HepG2 (cell line): ENCODE data around the gene ZNF652. TPM values are rescaled to one million over a fixed set of nuclear protein-coding genes. Genes with fewer than 3 reads are reported as not detected.

Experiments used
- CAMTA2 ChIP-seq: sonication (generic); formaldehyde crosslinking; IDR thresholded peaks from 2 replicates; pipeline ENCODE4 v1.4.0; 2020; ENCODE audit warnings: mild to moderate bottlenecking, missing genetic modification reagents, borderline replicate concordance
- CBX2 ChIP-seq, 2 experiments: fragments of 200-600 bp in 1 of 2; sonication (generic); formaldehyde crosslinking in 1 of 2; IDR thresholded peaks; 2 replicates each; pipeline versions ENCODE4 v1.7.0 to v1.8.1; 2018 to 2022; ENCODE audit warnings: low read depth in 2 of 2, low read length in 1 of 2, mild to moderate bottlenecking in 1 of 2, missing genetic modification reagents in 1 of 2
- ELF3 ChIP-seq: IDR thresholded peaks from 2 replicates; pipeline ENCODE4 v1.6.1; 2016; ENCODE audit warnings: missing genetic modification reagents, missing compliant biosample characterization
- ERF ChIP-seq: IDR thresholded peaks from 2 replicates; pipeline ENCODE4 v1.6.1; 2018; ENCODE audit warnings: missing biosample characterization, missing genetic modification reagents
- GATA4 ChIP-seq: sonication (generic); IDR thresholded peaks from 2 replicates; pipeline ENCODE4 v1.6.1; 2016; ENCODE audit warnings: antibody characterized with exemption, low read depth, borderline replicate concordance
- KMT2B ChIP-seq: IDR thresholded peaks from 2 replicates; pipeline ENCODE4 v1.6.1; 2016; ENCODE audit warnings: missing genetic modification reagents, missing compliant biosample characterization
- POLR2A ChIP-seq, 2 experiments: IDR thresholded peaks; 2 replicates each; pipeline ENCODE4 v1.6.1; 2011; ENCODE audit warnings: low read depth in 2 of 2, low read length in 2 of 2, mild to moderate bottlenecking in 1 of 2, moderate library complexity in 1 of 2; ENCODE audit not compliant: insufficient read depth in 1 of 2
- POLR2G ChIP-seq: fragments of 200-400 bp; formaldehyde crosslinking; IDR thresholded peaks from 2 replicates; pipeline ENCODE4 v1.6.1; 2018; ENCODE audit warnings: mild to moderate bottlenecking, low read depth, low read length, moderate library complexity
- REXO4 ChIP-seq: sonication (generic); formaldehyde crosslinking; IDR thresholded peaks from 2 replicates; pipeline ENCODE4 v1.8.0; 2022; ENCODE audit warnings: missing genetic modification reagents, mild to moderate bottlenecking, borderline replicate concordance
- RXRA ChIP-seq: sonication (generic); formaldehyde crosslinking; IDR thresholded peaks from 2 replicates; pipeline ENCODE4 v1.5.1; 2020; ENCODE audit warnings: missing genetic modification reagents
- SALL1 ChIP-seq: sonication (generic); formaldehyde crosslinking; IDR thresholded peaks from 2 replicates; pipeline ENCODE4 v1.8.0; 2022; ENCODE audit warnings: mild to moderate bottlenecking, missing genetic modification reagents
- TBX2 ChIP-seq: sonication (generic); formaldehyde crosslinking; IDR thresholded peaks from 2 replicates; pipeline ENCODE4 v1.5.0; 2020; ENCODE audit warnings: missing genetic modification reagents, mild to moderate bottlenecking, borderline replicate concordance
- ZNF10 ChIP-seq: sonication (generic); formaldehyde crosslinking; IDR thresholded peaks from 2 replicates; pipeline ENCODE4 v1.4.0; 2020; ENCODE audit warnings: mild to moderate bottlenecking, low read depth, missing genetic modification reagents, borderline replicate concordance
- ZNF292 ChIP-seq: sonication (generic); formaldehyde crosslinking; IDR thresholded peaks from 2 replicates; pipeline ENCODE4 v1.8.1; 2022; ENCODE audit warnings: mild to moderate bottlenecking, low read depth, missing genetic modification reagents, borderline replicate concordance
- ZNF3 ChIP-seq: IDR thresholded peaks from 2 replicates; pipeline ENCODE4 v1.7.0; 2017; ENCODE audit warnings: inconsistent platforms
- ZNF326 ChIP-seq: sonication (generic); formaldehyde crosslinking; IDR thresholded peaks from 2 replicates; pipeline ENCODE4 v1.4.0; 2020; ENCODE audit warnings: missing genetic modification reagents, borderline replicate concordance
- ZNF543 ChIP-seq: sonication (generic); formaldehyde crosslinking; IDR thresholded peaks from 2 replicates; pipeline ENCODE4 v1.4.0; 2020; ENCODE audit warnings: mild to moderate bottlenecking, missing genetic modification reagents
- polyA plus RNA-seq, 8 experiments: library from polyadenylated mRNA; depleted of rRNA in 3 of 8; stranded (reverse) in 7 of 8; unstranded in 1 of 8; fragments of >200 nt; fragmentation: Illumina TruSeq in 4 of 8; extraction: Trizol in 4 of 8; gene quantifications; 2 replicates each; pipeline versions ENCODE4 v1.2.1 to v1.2.3, GENCODE V29; 2011 to 2016; ENCODE audit warnings: low read depth in 4 of 8, missing spikeins in 1 of 8, mixed read lengths in 1 of 8; ENCODE audit not compliant: insufficient read depth in 1 of 8
- total RNA-seq, 5 experiments: library from RNA; depleted of rRNA; stranded (reverse); fragments of >200 nt; fragmentation: Illumina TruSeq; extraction: Trizol; gene quantifications; 2 replicates each; pipeline ENCODE4 v1.2.3, GENCODE V29; 2016; ENCODE audit warnings: low read depth in 1 of 5
- TF ChIP-seq, protein P1 (sequence below): sonication (generic); formaldehyde crosslinking; IDR thresholded peaks from 2 replicates; pipeline ENCODE4 v1.9.0; 2022; ENCODE audit warnings: missing genetic modification reagents, mild to moderate bottlenecking, borderline replicate concordance
- TF ChIP-seq, protein P2 (sequence below): sonication (generic); formaldehyde crosslinking; IDR thresholded peaks from 2 replicates; pipeline ENCODE4 v1.5.0; 2020; ENCODE audit warnings: mild to moderate bottlenecking, missing genetic modification reagents, borderline replicate concordance
- TF ChIP-seq, protein P3 (sequence below): sonication (generic); formaldehyde crosslinking; IDR thresholded peaks from 2 replicates; pipeline ENCODE4 v1.4.0; 2020; ENCODE audit warnings: missing genetic modification reagents
- TF ChIP-seq, protein P4 (sequence below): sonication (generic); formaldehyde crosslinking; IDR thresholded peaks from 2 replicates; pipeline ENCODE4 v1.4.0; 2020; ENCODE audit warnings: missing genetic modification reagents

Gene ZNF652
- total and polyA plus RNA-seq, 2 of the 13 experiments (the other 11 are each of a cell fraction or from before 2014, with no cell fraction given): 16.2 to 30.2 TPM

DNA sequence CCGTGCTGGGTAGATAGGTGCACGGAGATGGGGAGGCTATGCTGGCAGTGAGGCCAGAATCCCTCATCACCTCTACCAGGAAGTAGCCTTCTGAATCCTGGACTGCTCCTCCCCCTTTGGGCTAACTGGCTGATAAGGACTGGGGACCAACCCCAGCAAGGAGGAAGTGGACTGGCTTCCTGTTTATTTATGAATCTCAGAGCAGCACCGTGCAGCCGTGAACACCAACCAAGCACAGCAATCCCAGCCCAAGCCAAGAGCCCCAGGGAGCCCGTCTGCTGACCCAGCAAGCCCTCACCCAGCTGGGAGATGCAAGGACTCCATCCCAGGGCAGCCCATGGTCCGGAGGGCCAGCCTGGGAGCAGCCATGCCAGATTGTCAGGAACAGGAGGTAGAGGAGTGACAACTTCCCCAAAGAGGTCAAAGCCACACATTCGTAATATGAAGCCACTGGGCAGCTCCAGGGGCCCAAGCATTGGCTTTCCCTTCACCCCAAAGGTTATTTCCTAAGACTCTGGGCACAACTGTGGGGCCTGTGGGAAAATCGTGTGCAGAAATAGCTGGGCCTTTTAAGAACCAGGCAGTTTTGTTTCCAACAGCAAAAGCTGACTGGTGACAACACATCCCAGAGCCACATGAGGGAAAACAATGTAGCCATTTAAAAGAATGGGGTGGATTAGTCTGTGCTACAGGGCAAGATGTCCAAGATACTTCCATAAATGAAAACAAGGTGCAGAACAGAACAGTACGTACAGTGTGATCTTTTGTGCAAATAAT, 28.7 kb upstream of the ZNF652 start (continued):
- TF ChIP-seq, protein P1, sequence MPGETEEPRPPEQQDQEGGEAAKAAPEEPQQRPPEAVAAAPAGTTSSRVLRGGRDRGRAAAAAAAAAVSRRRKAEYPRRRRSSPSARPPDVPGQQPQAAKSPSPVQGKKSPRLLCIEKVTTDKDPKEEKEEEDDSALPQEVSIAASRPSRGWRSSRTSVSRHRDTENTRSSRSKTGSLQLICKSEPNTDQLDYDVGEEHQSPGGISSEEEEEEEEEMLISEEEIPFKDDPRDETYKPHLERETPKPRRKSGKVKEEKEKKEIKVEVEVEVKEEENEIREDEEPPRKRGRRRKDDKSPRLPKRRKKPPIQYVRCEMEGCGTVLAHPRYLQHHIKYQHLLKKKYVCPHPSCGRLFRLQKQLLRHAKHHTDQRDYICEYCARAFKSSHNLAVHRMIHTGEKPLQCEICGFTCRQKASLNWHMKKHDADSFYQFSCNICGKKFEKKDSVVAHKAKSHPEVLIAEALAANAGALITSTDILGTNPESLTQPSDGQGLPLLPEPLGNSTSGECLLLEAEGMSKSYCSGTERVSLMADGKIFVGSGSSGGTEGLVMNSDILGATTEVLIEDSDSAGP (CRISPR knock-in tag): peak; percentile 71; the same call in 1 of the 2 replicates
- peak; percentile 24; the same call in 1 of the 2 replicates for TF ChIP-seq TBX2
- TF ChIP-seq ZNF292: peak; percentile 73; the same call in 1 of the 2 replicates
- peak; percentile 35; the same call in 1 of the 2 replicates for TF ChIP-seq ERF (CRISPR knock-in tag)
- TF ChIP-seq CAMTA2 (CRISPR knock-in tag): 0 out of 2 replicates have a peak, but pooled peaks have one; percentile 90
- no peak for TF ChIP-seq GATA4
- TF ChIP-seq RXRA (CRISPR knock-in tag): peak; percentile 52; the same call in 1 of the 2 replicates
- peak; percentile 50; the same call in 1 of the 2 replicates for TF ChIP-seq SALL1 (CRISPR knock-in tag)
- TF ChIP-seq CBX2 (IDR thresholded peaks at IDR 0.05; ENCODE audit: low read depth, low read length): no peak
- no peak for TF ChIP-seq CBX2 (CRISPR knock-in tag; IDR thresholded peaks at IDR 0.05; ENCODE audit: low read depth)
- TF ChIP-seq POLR2G: peak; percentile 48; the same call in 1 of the 2 replicates
- 0 out of 2 replicates have a peak, but pooled peaks have one; percentile 33 for TF ChIP-seq ZNF543 (CRISPR knock-in tag)
- no peak for TF ChIP-seq REXO4 (CRISPR knock-in tag)
- TF ChIP-seq KMT2B (CRISPR knock-in tag): no peak
- peak; percentile 96 for TF ChIP-seq ELF3
- TF ChIP-seq, protein P2, sequence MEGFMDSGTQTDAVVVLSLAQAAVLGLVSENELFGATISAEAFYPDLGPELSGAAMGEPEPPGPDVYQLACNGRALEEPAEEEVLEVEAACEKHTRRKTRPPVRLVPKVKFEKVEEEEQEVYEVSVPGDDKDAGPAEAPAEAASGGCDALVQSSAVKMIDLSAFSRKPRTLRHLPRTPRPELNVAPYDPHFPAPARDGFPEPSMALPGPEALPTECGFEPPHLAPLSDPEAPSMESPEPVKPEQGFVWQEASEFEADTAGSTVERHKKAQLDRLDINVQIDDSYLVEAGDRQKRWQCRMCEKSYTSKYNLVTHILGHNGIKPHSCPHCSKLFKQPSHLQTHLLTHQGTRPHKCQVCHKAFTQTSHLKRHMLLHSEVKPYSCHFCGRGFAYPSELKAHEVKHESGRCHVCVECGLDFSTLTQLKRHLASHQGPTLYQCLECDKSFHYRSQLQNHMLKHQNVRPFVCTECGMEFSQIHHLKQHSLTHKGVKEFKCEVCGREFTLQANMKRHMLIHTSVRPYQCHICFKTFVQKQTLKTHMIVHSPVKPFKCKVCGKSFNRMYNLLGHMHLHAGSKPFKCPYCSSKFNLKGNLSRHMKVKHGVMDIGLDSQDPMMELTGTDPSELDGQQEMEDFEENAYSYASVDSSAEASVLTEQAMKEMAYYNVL (CRISPR knock-in tag): peak; percentile 70; the same call in 1 of the 2 replicates
- no peak for TF ChIP-seq ZNF3 (CRISPR knock-in tag)
- TF ChIP-seq, protein P3, sequence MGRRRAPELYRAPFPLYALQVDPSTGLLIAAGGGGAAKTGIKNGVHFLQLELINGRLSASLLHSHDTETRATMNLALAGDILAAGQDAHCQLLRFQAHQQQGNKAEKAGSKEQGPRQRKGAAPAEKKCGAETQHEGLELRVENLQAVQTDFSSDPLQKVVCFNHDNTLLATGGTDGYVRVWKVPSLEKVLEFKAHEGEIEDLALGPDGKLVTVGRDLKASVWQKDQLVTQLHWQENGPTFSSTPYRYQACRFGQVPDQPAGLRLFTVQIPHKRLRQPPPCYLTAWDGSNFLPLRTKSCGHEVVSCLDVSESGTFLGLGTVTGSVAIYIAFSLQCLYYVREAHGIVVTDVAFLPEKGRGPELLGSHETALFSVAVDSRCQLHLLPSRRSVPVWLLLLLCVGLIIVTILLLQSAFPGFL (CRISPR knock-in tag): no peak
- no peak for TF ChIP-seq ZNF10 (CRISPR knock-in tag)
- no peak for TF ChIP-seq ZNF326
- TF ChIP-seq, protein P4, sequence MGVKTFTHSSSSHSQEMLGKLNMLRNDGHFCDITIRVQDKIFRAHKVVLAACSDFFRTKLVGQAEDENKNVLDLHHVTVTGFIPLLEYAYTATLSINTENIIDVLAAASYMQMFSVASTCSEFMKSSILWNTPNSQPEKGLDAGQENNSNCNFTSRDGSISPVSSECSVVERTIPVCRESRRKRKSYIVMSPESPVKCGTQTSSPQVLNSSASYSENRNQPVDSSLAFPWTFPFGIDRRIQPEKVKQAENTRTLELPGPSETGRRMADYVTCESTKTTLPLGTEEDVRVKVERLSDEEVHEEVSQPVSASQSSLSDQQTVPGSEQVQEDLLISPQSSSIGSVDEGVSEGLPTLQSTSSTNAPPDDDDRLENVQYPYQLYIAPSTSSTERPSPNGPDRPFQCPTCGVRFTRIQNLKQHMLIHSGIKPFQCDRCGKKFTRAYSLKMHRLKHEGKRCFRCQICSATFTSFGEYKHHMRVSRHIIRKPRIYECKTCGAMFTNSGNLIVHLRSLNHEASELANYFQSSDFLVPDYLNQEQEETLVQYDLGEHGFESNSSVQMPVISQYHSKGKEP (CRISPR knock-in tag): no peak
- TF ChIP-seq POLR2A (IDR thresholded peaks at IDR 0.05; ENCODE audit: insufficient read depth in 1 of 2, low read depth in 2 of 2, low read length in 2 of 2): peak; percentile 16 to 49; a peak in 1 of 4 replicates
